Retinal pigment epithelial cell (primary cell): ENCODE results near the gene PKD2L2.

ENCODE experiments used
- DNase-seq: peaks from one replicate; pipeline ENCODE4 v3.0.0-alpha.2; 2010; ENCODE audit warnings: low read depth
- H3K4me3 ChIP-seq: 2 replicates; pipeline ENCODE4 v1.5.1; 2011; ENCODE audit warnings: mild to moderate bottlenecking, low read length, control low read depth, moderate library complexity
- CTCF ChIP-seq: conservative IDR thresholded peaks from 2 replicates; pipeline ENCODE4 v1.5.1; 2011; ENCODE audit warnings: low read depth, low read length, control low read depth, inconsistent platforms

PKD2L2 gene

GRCh38 chr5:137890845-137891244 lies 1.6 kb downstream of the PKD2L2 start:
- no peak for TF ChIP-seq CTCF
- no peak overlapping the region for H3K4me3 ChIP-seq
- DNase-seq = no peak

- no peak for TF ChIP-seq CTCF
- no peak overlapping the region for H3K4me3 ChIP-seq
- no peak for DNase-seq
Observed at GRCh38 chr5:137891849-137892248, 2.6 kb downstream of the PKD2L2 start.

- no peak for DNase-seq
- no peak overlapping the region for H3K4me3 ChIP-seq
- TF ChIP-seq CTCF = no peak
Observed at GRCh38 chr5:137894586-137894985, 5.3 kb downstream of the PKD2L2 start.

GRCh38 chr5:137896560-137896959 lies 7.3 kb downstream of the PKD2L2 start:
- no peak for DNase-seq
- no peak for TF ChIP-seq CTCF

GRCh38 chr5:137899493-137899892 lies 10.2 kb downstream of the PKD2L2 start:
- no peak overlapping the region for H3K4me3 ChIP-seq
- no peak for TF ChIP-seq CTCF
- DNase-seq = no peak

More at GRCh38 chr5:137896560-137896959, 7.3 kb downstream of the PKD2L2 start:
- no peak overlapping the region for H3K4me3 ChIP-seq

- H3K4me3 ChIP-seq = no peak overlapping the region
- TF ChIP-seq CTCF = no peak
- DNase-seq = no peak
Observed at GRCh38 chr5:137901011-137901817, 12.0 kb downstream of the PKD2L2 start.
